ENCODE data around the gene RAD51B.
A peak's percentile ranks its signal among the peaks of the same experiment; 100 is the strongest.

The RAD51B gene

GRCh38 chr14:68368850-68369249 is 549.3 kb downstream of the RAD51B start:
- peaks cover 7% of the 10 kb centered on the region for H3K9me3 Mint-ChIP-seq
- TF ChIP-seq, protein P1, sequence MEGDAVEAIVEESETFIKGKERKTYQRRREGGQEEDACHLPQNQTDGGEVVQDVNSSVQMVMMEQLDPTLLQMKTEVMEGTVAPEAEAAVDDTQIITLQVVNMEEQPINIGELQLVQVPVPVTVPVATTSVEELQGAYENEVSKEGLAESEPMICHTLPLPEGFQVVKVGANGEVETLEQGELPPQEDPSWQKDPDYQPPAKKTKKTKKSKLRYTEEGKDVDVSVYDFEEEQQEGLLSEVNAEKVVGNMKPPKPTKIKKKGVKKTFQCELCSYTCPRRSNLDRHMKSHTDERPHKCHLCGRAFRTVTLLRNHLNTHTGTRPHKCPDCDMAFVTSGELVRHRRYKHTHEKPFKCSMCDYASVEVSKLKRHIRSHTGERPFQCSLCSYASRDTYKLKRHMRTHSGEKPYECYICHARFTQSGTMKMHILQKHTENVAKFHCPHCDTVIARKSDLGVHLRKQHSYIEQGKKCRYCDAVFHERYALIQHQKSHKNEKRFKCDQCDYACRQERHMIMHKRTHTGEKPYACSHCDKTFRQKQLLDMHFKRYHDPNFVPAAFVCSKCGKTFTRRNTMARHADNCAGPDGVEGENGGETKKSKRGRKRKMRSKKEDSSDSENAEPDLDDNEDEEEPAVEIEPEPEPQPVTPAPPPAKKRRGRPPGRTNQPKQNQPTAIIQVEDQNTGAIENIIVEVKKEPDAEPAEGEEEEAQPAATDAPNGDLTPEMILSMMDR (IDR thresholded peaks at IDR 0.05; ENCODE audit: unreplicated experiment in 3 of 3) = no peak
- H3K36me3 Mint-ChIP-seq (ENCODE audit: low read depth) = no peaks in the 10 kb centered on the region
- no peak overlapping the region for H3K4me3 Mint-ChIP-seq
- H3K4me1 Mint-ChIP-seq = peaks cover 70% of the 10 kb centered on the region
- no peaks in the 10 kb centered on the region for H3K27me3 Mint-ChIP-seq (ENCODE audit: low read depth)
- peak overlapping the region; percentile 78 to 99 (median 99) for H3K27ac Mint-ChIP-seq

DNA sequence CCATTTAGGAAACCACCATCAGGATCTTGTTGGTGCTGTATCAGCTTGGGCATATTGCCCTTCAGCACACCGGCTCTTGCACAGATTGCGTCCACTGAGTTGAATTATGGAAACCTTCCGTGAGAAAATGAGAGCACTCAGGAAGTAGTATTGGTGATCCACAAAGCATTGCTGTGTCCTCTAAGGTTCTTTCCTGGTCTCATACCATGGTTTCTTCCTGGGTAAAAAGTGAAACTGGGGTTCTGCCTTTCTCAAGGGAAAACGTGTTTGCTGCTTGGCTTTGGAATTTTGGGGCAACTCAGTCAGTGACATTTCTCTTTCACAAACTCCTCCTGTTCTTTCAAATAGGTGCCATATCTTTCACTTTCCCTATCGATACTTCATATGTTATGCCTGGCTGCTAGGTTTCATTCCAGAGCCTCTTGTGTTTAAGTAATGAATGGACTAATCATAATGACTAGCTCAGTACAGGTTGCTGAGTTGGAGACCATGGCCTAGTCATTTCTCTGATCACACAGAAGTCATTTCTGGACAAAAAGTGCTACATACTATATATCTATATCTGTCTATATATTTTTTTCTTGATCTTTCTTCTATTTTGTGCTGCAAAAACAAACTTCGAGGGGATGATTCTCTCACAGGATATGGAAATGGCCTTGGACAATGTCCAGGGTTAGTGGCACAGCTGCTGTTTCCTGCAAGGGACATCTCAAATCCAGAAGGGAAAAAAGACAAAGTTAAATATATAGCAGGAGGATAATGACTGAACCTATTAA is 549.9 kb downstream of the RAD51B start:
- TF ChIP-seq, protein P1 (IDR thresholded peaks at IDR 0.05; ENCODE audit: unreplicated experiment in 3 of 3) = no peak
- no peak overlapping the region for H3K4me3 Mint-ChIP-seq
- H3K36me3 Mint-ChIP-seq (ENCODE audit: low read depth) = no peaks in the 10 kb centered on the region
- H3K9me3 Mint-ChIP-seq = peaks cover 7% of the 10 kb centered on the region
- H3K27ac Mint-ChIP-seq = peak overlapping the region; percentile 74 to 99 (median 78)
- H3K4me1 Mint-ChIP-seq = peaks cover 66% of the 10 kb centered on the region
- no peaks in the 10 kb centered on the region for H3K27me3 Mint-ChIP-seq (ENCODE audit: low read depth)

DNA sequence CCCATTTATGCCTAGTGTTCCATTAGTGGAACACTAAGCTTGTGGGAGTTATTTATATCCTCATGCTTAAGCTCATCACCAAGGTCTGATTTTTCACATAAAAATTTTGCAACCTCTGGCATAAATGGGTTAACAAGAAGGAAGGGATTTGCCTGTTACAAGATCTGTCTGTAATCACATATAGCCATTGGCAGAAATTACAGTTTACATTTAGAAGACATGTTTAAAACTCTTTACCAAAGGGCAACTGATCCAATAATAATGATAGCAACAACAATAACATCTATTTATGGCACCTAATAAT is 550.4 kb downstream of the RAD51B start:
- Mint-ChIP-seq H3K27ac (peak overlapping the region; percentile 74 to 99 (median 78)), H3K4me3 (no peak overlapping the region), H3K4me1 (peaks cover 66% of the 10 kb centered on the region), H3K9me3 (peaks cover 7% of the 10 kb centered on the region), H3K36me3 (ENCODE audit: low read depth) (no peaks in the 10 kb centered on the region), H3K27me3 (ENCODE audit: low read depth) (no peaks in the 10 kb centered on the region)
- TF ChIP-seq, protein P1 (IDR thresholded peaks at IDR 0.05; ENCODE audit: unreplicated experiment in 3 of 3) = no peak

GRCh38 chr14:68372368-68372767 is 552.8 kb downstream of the RAD51B start:
- TF ChIP-seq, protein P1 (IDR thresholded peaks at IDR 0.05; ENCODE audit: unreplicated experiment in 3 of 3) = no peak
- Mint-ChIP-seq H3K36me3 (ENCODE audit: low read depth) (no peaks in the 10 kb centered on the region), H3K4me3 (no peak overlapping the region), H3K27ac (peak overlapping the region in 2 of 3 experiments; percentile 45 to 76), H3K4me1 (peaks cover 65% of the 10 kb centered on the region), H3K9me3 (peaks cover 7% of the 10 kb centered on the region), H3K27me3 (ENCODE audit: low read depth) (no peaks in the 10 kb centered on the region)

GRCh38 chr14:68373124-68373646 is 553.6 kb downstream of the RAD51B start:
- Mint-ChIP-seq H3K4me3 (no peak overlapping the region), H3K27ac (peak overlapping the region in 1 of 3 experiments; percentile 80), H3K9me3 (peaks cover 7% of the 10 kb centered on the region), H3K36me3 (ENCODE audit: low read depth) (no peaks in the 10 kb centered on the region), H3K27me3 (ENCODE audit: low read depth) (no peaks in the 10 kb centered on the region), H3K4me1 (peaks cover 66% of the 10 kb centered on the region)
- TF ChIP-seq, protein P1 (IDR thresholded peaks at IDR 0.05; ENCODE audit: unreplicated experiment in 3 of 3) = no peak

Measured in nephron (organoid).